ENCODE data around the gene YARS1.
"Not testable (repeated sequence)": the region's sequence is repeated elsewhere in the genome, so short reads cannot be mapped to it uniquely, and the experiment has no call there.

The YARS1 gene

GRCh38 chr1:32817815-32818786 lies 943 bp upstream of the YARS1 start:
- peak in 1 of 2 donors; percentile 9 for DNase-seq (ENCODE audit: low read depth in 1 of 2, low spot score in 1 of 2)

GRCh38 chr1:32816676-32817158 lies 441 bp downstream of the YARS1 start:
- no peak for DNase-seq (ENCODE audit: low read depth in 1 of 2, low spot score in 1 of 2)

DNA sequence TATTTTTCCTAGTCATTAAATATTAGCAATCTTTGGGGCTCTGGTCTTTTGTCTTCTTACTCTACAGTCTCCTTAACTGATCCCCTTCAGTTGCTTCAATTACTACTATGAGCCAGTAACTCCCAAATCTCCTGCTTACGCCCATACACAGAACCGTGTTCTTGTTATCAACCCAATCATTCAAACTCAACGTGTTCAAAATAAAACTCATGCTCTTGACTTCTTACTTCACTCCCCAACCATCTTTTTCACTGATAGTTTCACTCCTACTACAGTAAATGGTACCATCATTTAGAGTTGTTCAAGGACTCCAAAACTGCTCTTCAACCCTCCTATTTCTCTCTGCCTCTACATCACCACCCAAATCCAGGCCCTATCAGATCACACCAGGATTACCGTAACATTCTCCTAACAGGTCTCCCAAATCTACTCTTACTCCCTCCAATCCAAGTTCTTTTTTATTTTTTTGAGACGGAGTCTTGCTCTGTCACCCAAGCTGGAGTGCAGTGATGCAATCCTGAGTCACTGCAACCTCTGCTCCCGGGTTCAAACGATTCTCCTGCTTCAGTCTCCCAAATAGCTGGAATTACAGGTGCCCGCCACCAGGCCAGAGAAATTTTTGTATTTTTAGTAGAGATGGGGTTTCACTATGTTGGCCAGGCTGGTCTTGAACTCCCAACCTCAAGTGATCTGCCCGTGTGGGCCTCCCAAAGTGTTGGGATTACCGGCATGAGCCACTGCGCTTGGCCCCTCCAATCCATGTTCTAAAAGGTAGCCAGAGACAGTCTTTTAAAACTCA lies 3.0 kb downstream of the YARS1 start:
- DNase-seq (ENCODE audit: low read depth in 1 of 2, low spot score in 1 of 2), result no peak

GRCh38 chr1:32811917-32812316 lies 5.2 kb downstream of the YARS1 start:
- DNase-seq (ENCODE audit: low read depth in 1 of 2, low spot score in 1 of 2), result no peak

DNA sequence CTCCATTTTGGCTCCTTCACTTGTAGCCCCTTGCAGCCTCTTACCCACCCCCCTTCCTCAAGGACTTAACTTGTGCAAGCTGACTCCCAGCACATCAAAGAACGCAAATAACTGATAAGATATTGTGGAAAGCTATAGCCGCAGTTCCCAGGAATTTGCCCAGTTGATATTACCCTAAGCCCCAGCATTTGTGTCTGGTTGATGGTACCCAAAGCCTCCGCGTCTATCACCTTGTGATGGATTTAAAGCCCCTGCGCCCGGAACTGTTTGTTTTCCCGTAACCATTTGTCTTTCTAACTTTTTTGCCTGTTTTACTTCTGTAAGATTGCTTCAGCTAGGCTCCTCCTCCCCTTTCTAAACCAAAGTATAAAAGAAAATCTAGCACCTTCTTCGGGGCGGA lies 5.9 kb downstream of the YARS1 start:
- no peak for DNase-seq (ENCODE audit: low read depth in 1 of 2, low spot score in 1 of 2)

- DNase-seq (ENCODE audit: low read depth in 1 of 2, low spot score in 1 of 2), result no peak
These were observed 6.8 kb downstream of the YARS1 start for GRCh38 chr1:32810358-32810757.

- no peak for DNase-seq (ENCODE audit: low read depth in 1 of 2, low spot score in 1 of 2)
These were observed 8.6 kb downstream of the YARS1 start for GRCh38 chr1:32808580-32808979.

GRCh38 chr1:32806910-32807523 lies 10.1 kb downstream of the YARS1 start:
- DNase-seq (ENCODE audit: low read depth in 1 of 2, low spot score in 1 of 2), result no peak

GRCh38 chr1:32806290-32806689 lies 10.9 kb downstream of the YARS1 start:
- DNase-seq (ENCODE audit: low read depth in 1 of 2, low spot score in 1 of 2), result no peak

DNA sequence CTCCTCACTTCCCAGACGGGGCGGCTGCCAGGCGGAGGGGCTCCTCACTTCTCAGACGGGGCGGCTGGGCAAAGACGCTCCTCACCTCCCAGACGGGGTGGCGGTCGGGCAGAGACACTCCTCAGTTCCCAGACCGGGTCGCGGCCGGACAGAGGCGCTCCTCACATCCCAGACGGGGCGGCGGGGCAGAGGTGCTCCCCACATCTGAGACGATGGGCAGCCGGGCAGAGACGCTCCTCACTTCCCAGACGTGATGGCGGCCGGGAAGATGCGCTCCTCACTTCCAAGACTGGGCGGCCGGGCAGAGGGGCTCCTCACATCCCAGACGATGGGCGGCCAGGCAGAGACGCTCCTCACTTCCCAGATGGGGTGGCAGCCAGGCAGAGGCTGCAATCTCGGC lies 12.7 kb downstream of the YARS1 start:
- not testable (repeated sequence) for DNase-seq (ENCODE audit: low read depth in 1 of 2, low spot score in 1 of 2)

DNA sequence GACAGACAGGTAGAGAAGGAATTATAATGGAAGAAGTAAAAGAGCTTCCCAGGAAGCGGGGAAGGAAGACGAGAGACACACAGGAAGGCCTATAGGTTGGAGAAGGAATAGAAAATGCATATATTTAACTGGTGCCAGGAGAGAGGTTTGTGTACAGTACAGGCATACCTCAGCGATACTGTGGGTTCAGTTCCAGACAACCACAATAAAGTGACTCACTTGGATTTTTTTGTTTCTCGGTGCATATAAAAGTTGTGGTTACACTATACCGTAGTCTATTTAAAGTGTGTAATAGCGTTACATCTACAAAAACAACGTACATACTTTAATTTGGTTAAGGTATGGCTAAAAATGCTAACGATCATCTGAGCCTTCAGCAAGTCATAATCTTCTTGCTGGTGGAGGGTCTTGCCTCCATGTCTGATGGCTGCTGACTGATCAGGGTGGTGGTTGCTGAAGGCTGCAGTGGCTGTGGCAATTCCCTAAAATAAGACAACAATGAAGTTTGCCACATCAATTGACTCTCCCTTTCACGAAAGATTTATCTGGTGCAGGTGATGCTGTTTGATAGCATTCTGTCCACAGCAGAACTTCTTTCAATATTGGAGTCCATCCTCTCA lies 16.0 kb downstream of the YARS1 start:
- DNase-seq (ENCODE audit: low read depth in 1 of 2, low spot score in 1 of 2), result no peak

- no peak for DNase-seq (ENCODE audit: low read depth in 1 of 2, low spot score in 1 of 2)
These were observed 18.3 kb downstream of the YARS1 start for GRCh38 chr1:32798679-32799416.

DNA sequence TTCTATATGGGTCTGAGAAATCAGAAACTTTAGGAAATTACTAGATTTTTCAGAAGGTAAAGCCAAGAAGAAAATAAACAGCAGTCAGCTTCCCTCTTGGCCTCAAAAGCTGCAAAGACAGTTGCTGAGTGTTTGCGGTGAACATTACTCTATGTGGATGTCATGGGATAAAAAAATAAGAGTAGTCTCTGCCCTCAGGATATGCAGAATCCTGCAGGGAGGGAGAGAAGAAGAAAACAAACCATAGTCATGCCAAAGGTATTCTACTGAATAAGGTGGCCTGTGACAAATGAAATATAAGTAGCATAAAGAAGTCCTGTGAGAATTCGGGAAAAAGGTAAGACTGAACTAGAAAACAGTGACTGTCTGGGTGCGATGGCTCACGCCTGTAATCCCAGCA lies 19.0 kb downstream of the YARS1 start:
- no peak for DNase-seq (ENCODE audit: low read depth in 1 of 2, low spot score in 1 of 2)

- no peak for DNase-seq (ENCODE audit: low read depth in 1 of 2, low spot score in 1 of 2)
These were observed 19.7 kb downstream of the YARS1 start for GRCh38 chr1:32797456-32797855.

- not testable (repeated sequence) for DNase-seq (ENCODE audit: low read depth in 1 of 2, low spot score in 1 of 2)
These were observed 21.4 kb downstream of the YARS1 start for GRCh38 chr1:32795763-32796162.

- DNase-seq (ENCODE audit: low read depth in 1 of 2, low spot score in 1 of 2), result no peak
These were observed 25.3 kb downstream of the YARS1 start for GRCh38 chr1:32791881-32792280.

DNA sequence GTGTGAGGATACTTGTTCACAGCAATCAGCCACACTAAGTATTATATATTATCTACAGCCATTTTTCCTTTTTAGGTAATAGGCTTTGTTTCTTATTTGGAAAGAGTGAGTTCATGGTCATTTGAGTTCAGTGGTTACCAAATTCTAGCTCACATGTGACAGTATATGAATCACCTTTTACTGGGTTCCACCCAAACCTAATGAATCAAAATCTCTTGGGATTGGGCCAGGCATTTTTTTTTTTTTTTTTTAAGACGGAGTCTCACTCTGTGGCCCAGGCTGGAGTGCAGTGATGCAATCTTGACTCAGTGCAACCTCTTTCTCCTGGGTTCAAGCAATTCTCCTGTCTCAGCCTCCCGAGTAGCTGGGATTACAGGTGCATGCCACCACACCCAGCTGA lies 27.8 kb downstream of the YARS1 start:
- not testable (repeated sequence) for DNase-seq (ENCODE audit: low read depth in 1 of 2, low spot score in 1 of 2)

DNA sequence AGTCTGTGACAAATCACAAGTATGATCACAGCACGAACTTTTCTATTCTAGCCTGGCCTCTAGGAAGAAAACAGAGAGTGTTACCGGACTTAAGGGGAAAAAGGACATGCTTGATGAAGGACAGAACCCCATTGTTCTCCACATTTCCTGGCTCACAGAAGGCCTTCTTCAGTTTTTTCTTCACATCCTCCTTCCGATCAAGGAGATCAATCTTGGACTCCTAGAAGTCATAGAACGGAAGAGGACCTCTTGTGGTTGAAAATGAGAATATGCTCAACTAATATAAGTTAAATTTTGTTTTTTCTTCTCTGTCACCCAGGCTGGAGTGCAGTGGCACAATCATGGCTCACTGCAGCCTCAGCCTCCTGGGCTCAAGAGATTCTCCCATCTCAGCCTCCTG lies 30.3 kb downstream of the YARS1 start:
- no peak for DNase-seq (ENCODE audit: low read depth in 1 of 2, low spot score in 1 of 2)

DNA sequence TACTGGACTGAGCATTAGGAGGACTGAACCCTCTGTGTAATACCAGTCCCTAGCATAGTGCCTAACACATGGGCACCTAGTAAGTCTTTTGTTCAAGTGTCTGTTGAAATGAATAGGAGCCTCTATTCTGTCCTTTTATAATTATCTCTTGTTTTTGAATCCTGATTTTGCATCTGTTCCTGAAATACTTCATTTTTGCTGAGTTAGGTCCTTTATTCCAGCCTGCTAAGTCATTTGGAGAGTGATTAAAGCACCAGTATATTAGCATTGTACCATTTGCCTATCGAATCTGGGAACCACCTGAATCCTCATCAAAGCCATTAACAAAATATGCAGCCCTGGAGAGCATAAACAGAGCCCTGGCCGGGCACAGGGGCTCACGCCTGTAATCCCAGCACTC lies 32.3 kb downstream of the YARS1 start:
- DNase-seq (ENCODE audit: low read depth in 1 of 2, low spot score in 1 of 2), result no peak

- DNase-seq (ENCODE audit: low read depth in 1 of 2, low spot score in 1 of 2), result no peak
These were observed 33.3 kb downstream of the YARS1 start for GRCh38 chr1:32783851-32784250.
